HG03108 (cell line): ENCODE results near the gene ZBTB7B.
"Not testable (repeated sequence)": the region's sequence is repeated elsewhere in the genome, so short reads cannot be mapped to it uniquely, and the experiment has no call there.

Source experiments
- ATAC-seq: cut with Tn5 transposase; IDR thresholded peaks from one replicate; pipeline ENCODE4 v1.9.1; 2021; ENCODE audit warnings: moderate library complexity; ENCODE audit not compliant: unreplicated experiment

The ZBTB7B gene

GRCh38 chr1:154967331-154967950 lies 35.2 kb upstream of the ZBTB7B start:
- ATAC-seq, result no peak

- no peak for ATAC-seq
Observed at GRCh38 chr1:154968731-154969130, 33.9 kb upstream of the ZBTB7B start.

- no peak for ATAC-seq
Observed at GRCh38 chr1:154969246-154969645, 33.4 kb upstream of the ZBTB7B start.

- ATAC-seq, result no peak
Observed at GRCh38 chr1:154969860-154970452, 32.6 kb upstream of the ZBTB7B start.

GRCh38 chr1:154970631-154971340 lies 31.8 kb upstream of the ZBTB7B start, which contains the start of gene SHC1:
Gene SHC1 (minus strand): TSS chr1:154970747. CDS start chr1:154970526, 221 bp downstream.
- no peak for ATAC-seq

- no peak for ATAC-seq
Observed at GRCh38 chr1:154971341-154971998, 31.1 kb upstream of the ZBTB7B start.

GRCh38 chr1:154972213-154972516 lies 30.4 kb upstream of the ZBTB7B start:
- no peak for ATAC-seq

- no peak for ATAC-seq
Observed at GRCh38 chr1:154972517-154973343, 29.9 kb upstream of the ZBTB7B start.

- ATAC-seq, result no peak
Observed at GRCh38 chr1:154973344-154974101, 29.1 kb upstream of the ZBTB7B start.

GRCh38 chr1:154974102-154974807 lies 28.3 kb upstream of the ZBTB7B start, which contains the start of gene CKS1B:
Gene CKS1B (plus strand): TSS chr1:154974681. CDS start chr1:154974746, 65 bp downstream.
- ATAC-seq, result peak; percentile 76

- peak; percentile 33 for ATAC-seq
Observed at GRCh38 chr1:154974808-154975408, 27.7 kb upstream of the ZBTB7B start.

- no peak for ATAC-seq
Observed at GRCh38 chr1:154975409-154976059, 27.1 kb upstream of the ZBTB7B start.

- ATAC-seq, result not testable (repeated sequence)
Observed at GRCh38 chr1:154977762-154978161, 24.8 kb upstream of the ZBTB7B start.

- ATAC-seq, result no peak
Observed at GRCh38 chr1:154978360-154978759, 24.2 kb upstream of the ZBTB7B start.

- ATAC-seq, result no peak
Observed at GRCh38 chr1:154982341-154982740, 20.3 kb upstream of the ZBTB7B start.

GRCh38 chr1:154982897-154983648 lies 19.5 kb upstream of the ZBTB7B start, which contains the start of gene FLAD1:
Gene FLAD1 (plus strand): TSS chr1:154983344. CDS start chr1:154983695, 351 bp downstream.
- ATAC-seq, result peak; percentile 97

- no peak for ATAC-seq
Observed at GRCh38 chr1:154983776-154984466, 18.7 kb upstream of the ZBTB7B start.
